Stimulated activated CD8-positive, alpha-beta memory T cell treated with anti-CD3 and anti-CD28 coated beads, Interleukin-4, amount 100 ng/mL, for 4 hours (primary cell): ENCODE results near the gene FITM1.
A peak's percentile ranks its signal among the peaks of the same experiment; 100 is the strongest.

Source experiments
- DNase-seq, 2 donors: peaks; one replicate each; pipeline ENCODE4 v3.0.0-alpha.2; 2020; ENCODE audit warnings: low read depth in 2 of 2, low spot score in 1 of 2

Gene FITM1

DNA sequence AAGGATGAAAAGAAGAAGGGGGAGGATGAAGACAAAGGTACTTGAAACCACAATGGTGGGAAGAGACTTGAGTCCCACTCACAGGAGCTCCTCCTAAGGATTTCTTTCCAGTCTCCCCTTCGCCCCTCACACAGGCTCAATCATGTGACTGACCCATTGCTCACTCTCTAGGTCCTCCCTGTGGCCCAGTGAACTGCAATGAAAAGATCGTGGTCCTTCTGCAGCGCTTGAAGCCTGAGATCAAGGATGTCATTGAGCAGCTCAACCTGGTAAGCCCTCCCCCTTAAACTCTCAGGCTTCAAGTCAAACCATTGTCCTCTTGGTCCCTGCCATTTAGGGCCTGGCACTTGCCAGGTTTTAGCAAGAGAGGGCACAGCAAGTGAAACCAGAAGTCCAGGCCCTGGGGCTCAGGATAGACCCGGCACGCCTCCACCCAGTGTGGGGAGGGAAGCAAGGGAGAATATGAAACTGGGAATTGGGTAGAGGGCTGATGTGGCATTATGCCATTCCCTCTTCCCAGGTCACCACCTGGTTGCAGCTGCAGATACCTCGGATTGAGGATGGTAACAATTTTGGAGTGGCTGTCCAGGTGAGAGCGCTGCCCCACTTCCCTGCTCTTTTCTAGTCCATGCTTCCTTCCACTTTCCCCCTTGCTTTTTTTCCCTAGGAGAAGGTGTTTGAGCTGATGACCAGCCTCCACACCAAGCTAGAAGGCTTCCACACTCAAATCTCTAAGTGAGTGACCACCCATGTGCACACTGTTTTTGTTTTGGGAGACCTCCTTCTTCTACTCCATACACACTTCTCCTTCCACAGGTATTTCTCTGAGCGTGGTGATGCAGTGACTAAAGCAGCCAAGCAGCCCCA, 7.3 kb downstream of the FITM1 start:
- no peak for DNase-seq

DNA sequence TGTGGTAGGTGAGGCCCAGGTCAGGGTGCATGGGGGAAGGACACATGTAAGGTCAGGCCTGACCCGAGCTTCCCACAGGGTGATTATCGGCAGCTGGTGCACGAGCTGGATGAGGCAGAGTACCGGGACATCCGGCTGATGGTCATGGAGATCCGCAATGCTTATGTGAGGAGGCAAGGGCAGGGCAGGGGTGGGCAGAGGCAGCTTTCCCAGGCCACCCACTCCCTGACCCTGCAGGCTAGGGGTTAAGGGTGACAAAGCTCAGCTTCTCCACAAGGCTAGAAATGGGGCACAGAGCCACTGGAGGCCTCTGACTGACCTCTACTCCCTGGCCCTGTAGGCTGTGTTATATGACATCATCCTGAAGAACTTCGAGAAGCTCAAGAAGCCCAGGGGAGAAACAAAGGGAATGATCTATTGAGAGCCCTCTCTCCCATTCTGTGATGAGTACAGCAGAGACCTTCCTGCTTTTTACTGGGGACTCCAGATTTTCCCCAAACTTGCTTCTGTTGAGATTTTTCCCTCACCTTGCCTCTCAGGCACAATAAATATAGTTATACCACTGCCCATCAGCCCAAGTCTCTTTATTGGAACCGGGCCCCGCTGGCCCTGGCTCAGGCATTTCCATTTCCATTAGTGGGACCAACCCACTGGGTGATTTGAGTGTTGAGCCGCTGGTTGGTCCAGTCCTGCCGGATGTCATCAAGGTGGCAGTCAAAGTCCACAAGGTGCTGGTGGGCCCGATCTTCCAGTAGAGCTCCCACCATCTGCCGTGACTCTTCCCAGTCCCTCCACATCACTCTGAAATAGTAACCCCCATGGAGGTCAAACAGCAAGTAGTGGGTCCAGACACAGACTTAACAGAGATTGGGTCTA, 8.2 kb downstream of the FITM1 start:
- DNase-seq, result no peak

DNA sequence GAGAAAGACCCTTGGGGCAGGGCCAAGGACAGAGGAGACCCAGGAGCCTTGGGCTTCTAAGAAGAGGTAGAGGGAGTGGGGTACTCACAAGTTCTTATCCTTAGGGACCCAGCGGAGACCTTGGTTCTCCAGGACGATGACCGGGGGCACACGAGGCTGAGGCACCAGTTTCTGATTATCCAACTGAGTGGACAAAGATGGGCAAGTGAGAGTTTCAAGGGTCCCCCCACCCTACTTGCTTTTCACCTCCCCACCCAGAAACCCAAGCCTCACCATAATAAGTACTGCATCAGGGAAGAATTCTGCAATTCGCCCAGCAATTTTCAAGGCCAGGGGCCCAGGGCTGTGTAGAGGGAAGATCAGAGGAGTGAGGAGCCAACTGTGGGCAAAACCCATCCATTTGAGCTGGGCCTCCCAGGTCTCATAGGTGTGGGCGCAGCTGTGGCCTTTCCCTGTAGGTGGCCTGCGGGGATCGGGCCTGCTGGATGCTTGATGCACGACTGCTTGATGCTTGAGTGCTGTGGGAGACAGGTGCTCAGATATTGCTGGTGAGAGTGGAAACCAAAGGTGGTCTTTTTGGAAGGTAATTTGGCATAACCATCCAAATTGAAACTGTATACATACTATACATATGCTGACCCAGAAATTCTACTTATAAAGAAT, 8.9 kb downstream of the FITM1 start:
- DNase-seq, result no peak

GRCh38 chr14:24141097-24141880, 10.8 kb downstream of the FITM1 start, which contains the start of gene EMC9:
EMC9 (minus strand) TSS chr14:24141591; CDS start chr14:24141304, 287 bp downstream.
- peak; percentile 99 for DNase-seq

DNA sequence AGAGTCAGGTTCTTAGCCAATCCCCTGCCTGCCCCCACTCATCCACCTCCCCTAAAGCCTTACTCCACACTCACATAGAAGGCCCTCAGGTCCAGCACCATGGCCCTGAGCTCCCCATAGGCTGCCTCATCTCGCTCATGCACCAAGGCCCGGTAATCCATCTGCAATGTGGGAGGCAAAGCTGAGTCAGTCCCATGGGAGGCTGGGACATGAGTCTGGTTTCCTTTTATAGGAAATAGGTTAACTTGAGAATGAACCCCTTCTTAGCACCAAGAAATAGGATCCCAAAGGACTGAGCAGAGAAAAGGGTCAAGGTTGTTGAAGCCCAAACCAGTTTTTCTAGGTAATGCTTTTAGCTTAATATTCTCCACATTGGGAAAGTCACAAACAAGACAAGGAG, 13.1 kb downstream of the FITM1 start:
- DNase-seq, result no peak

DNA sequence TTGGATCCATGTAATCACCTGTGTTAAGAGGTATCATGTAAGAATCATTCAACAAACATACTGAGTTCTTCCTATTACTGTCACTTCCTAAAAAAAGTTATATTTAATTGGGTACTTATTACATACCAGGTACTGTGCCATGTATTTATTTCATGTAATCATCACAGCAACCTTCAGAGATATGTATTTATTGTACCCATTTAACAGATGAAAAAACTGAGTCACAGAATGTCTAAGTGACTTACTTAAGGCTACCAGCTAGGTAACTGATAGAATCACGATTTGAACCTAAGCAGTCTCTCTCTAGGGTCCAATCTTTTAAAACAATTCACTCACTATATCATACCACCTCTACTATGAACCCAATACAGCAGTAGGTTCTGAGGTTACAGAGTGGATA, 14.0 kb downstream of the FITM1 start:
- DNase-seq, result no peak

DNA sequence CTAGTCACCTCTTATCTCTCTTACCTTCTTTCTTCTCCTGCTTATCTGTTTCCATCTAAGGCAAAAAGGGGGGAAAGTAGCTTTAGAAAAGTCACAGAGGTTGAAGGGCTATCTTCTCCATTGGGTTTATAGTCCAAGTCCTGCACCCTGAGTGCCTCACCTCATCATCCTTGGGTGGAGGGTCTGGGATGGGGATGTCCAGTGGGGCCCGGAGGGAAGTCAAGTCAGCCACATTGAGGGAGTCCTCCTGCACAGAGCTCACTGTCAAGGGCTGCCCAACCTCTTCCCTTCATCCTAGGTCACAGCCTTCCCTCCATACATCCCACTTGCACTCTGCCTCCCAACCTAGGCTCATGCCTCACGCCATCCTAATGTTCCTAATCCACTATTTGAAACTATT, 14.8 kb downstream of the FITM1 start:
- no peak for DNase-seq

- DNase-seq, result no peak
Observed at GRCh38 chr14:24145690-24146452, 15.4 kb downstream of the FITM1 start.

- DNase-seq, result peak; percentile 56 to 74
Observed at GRCh38 chr14:24146453-24146977, 16.1 kb downstream of the FITM1 start, which contains the start of gene PSME2. PSME2 (minus strand) TSS chr14:24146610; CDS start chr14:24146581, 29 bp downstream.

- peak; percentile 93 to 95 for DNase-seq
Observed at GRCh38 chr14:24146978-24147760, 16.7 kb downstream of the FITM1 start, which contains the start of gene RNF31. RNF31 (plus strand) TSS chr14:24147498; CDS start chr14:24147699, 201 bp downstream.

GRCh38 chr14:24147761-24148428, 17.4 kb downstream of the FITM1 start:
- no peak for DNase-seq

GRCh38 chr14:24149302-24149969, 19.0 kb downstream of the FITM1 start:
- DNase-seq, result no peak

GRCh38 chr14:24150061-24150460, 19.6 kb downstream of the FITM1 start:
- DNase-seq, result no peak

GRCh38 chr14:24150567-24150966, 20.1 kb downstream of the FITM1 start:
- no peak for DNase-seq

GRCh38 chr14:24150993-24151392, 20.5 kb downstream of the FITM1 start:
- DNase-seq, result no peak

- DNase-seq, result no peak
Observed at GRCh38 chr14:24151404-24152080, 21.1 kb downstream of the FITM1 start.

DNA sequence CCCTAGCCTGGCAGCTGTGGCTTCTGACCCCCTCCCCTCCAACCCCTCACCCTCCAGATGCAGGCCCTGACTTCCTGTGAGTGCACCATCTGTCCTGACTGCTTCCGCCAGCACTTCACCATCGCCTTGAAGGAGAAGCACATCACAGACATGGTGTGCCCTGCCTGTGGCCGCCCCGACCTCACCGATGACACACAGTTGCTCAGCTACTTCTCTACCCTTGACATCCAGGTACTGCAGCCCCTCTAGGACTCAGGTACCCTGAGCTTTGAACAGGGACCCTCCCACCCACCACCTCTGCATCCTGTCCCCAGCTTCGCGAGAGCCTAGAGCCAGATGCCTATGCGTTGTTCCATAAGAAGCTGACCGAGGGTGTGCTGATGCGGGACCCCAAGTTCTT, 24.6 kb downstream of the FITM1 start:
- no peak for DNase-seq
